Measurements from ENCODE around the gene ARHGEF4. TPM values are rescaled to one million over a fixed set of nuclear protein-coding genes. Genes with fewer than 3 reads are reported as not detected.

Gene ARHGEF4
- total RNA-seq, 2 donors from 2014 or later = 50.3 to 54.7 TPM

DNA sequence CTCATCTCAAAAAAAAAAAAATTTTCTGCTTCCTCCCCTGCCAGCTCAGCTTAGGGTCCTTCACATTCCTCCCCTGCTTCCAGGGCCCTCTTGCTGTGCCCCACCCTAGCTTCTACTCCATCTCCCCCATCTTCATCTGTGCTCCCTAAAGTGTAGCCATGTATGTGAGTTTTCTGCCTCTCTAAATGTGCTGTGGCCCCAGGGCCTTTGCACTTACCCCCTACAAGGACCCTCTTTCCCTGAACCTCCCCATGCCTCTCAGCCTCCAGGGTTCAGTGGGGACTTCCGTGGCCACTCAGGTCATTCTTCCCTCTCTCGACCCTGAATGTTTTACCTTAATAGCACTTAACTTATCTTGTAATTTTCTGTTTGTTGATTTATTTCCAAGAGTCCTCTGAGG lies 6.2 kb upstream of the ARHGEF4 start:
- TF ChIP-seq, protein P1, sequence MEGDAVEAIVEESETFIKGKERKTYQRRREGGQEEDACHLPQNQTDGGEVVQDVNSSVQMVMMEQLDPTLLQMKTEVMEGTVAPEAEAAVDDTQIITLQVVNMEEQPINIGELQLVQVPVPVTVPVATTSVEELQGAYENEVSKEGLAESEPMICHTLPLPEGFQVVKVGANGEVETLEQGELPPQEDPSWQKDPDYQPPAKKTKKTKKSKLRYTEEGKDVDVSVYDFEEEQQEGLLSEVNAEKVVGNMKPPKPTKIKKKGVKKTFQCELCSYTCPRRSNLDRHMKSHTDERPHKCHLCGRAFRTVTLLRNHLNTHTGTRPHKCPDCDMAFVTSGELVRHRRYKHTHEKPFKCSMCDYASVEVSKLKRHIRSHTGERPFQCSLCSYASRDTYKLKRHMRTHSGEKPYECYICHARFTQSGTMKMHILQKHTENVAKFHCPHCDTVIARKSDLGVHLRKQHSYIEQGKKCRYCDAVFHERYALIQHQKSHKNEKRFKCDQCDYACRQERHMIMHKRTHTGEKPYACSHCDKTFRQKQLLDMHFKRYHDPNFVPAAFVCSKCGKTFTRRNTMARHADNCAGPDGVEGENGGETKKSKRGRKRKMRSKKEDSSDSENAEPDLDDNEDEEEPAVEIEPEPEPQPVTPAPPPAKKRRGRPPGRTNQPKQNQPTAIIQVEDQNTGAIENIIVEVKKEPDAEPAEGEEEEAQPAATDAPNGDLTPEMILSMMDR (conservative IDR thresholded peaks at IDR 0.05) = no peak
- Histone ChIP-seq H3K4me3 (ENCODE audit: low read length) (no peak overlapping the region), H3K36me3 (ENCODE audit: control insufficient read depth, insufficient read depth, low read length) (no peaks in the 10 kb centered on the region), H3K27me3 (ENCODE audit: control insufficient read depth, insufficient read depth, low read length, poor library complexity, severe bottlenecking) (no peaks in the 10 kb centered on the region), H3K27ac (ENCODE audit: low read depth, low read length) (no peak overlapping the region), H3K9ac (ENCODE audit: extremely low read depth, low read length, poor library complexity, severe bottlenecking) (no peak overlapping the region), H3K4me1 (ENCODE audit: control insufficient read depth, insufficient read depth, low read length) (peaks cover 12% of the 10 kb centered on the region), H3K9me3 (ENCODE audit: control insufficient read depth, low read length) (no peaks in the 10 kb centered on the region)
- Mint-ChIP-seq H3K4me3 (no peak overlapping the region), H3K4me1 (peaks cover 16% of the 10 kb centered on the region), H3K9me3 (no peaks in the 10 kb centered on the region), H3K27ac (no peak overlapping the region), H3K36me3 (ENCODE audit: low read depth) (no peaks in the 10 kb centered on the region), H3K27me3 (ENCODE audit: insufficient read depth) (peaks cover 9% of the 10 kb centered on the region)
- WGBS, 2 experiments (ENCODE audit: insufficient coverage in 1 of 2, insufficient read length in 1 of 2) = 85% methylated on average over 2 of the region's 2 CpGs; no CpG with 5 or more reads in 1 of the 2 experiments
- DNase-seq = no peak

DNA sequence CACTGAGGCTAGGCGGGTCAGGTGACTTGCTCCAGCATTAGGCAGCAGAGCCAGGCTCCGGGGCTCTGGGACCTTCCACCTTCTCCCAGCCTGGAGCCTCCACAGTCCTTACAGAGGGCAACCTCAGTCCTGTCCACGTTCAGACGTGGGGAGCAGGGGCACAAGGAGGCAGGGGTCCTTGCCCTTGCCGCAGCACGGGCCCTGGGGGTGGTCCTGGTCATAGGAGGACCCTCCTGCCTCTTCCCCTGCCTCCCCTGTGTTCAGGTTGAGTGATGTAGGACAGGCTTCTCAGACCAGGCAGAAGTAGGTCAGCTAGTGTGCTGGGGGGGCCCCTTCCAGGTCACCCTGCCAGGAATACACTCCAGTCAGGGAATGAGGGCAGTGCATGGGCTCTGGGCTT lies 5.4 kb upstream of the ARHGEF4 start:
- Mint-ChIP-seq H3K27ac (no peak overlapping the region), H3K9me3 (no peaks in the 10 kb centered on the region), H3K27me3 (ENCODE audit: insufficient read depth) (peaks cover 12% of the 10 kb centered on the region), H3K36me3 (ENCODE audit: low read depth) (no peaks in the 10 kb centered on the region), H3K4me3 (no peak overlapping the region), H3K4me1 (peaks cover 20% of the 10 kb centered on the region)
- DNase-seq = peak; percentile 41
- Histone ChIP-seq H3K9ac (ENCODE audit: extremely low read depth, low read length, poor library complexity, severe bottlenecking) (no peak overlapping the region), H3K27me3 (ENCODE audit: control insufficient read depth, insufficient read depth, low read length, poor library complexity, severe bottlenecking) (peaks cover 5% of the 10 kb centered on the region), H3K4me3 (ENCODE audit: low read length) (no peak overlapping the region), H3K27ac (ENCODE audit: low read depth, low read length) (no peak overlapping the region), H3K9me3 (ENCODE audit: control insufficient read depth, low read length) (no peaks in the 10 kb centered on the region), H3K36me3 (ENCODE audit: control insufficient read depth, insufficient read depth, low read length) (no peaks in the 10 kb centered on the region), H3K4me1 (ENCODE audit: control insufficient read depth, insufficient read depth, low read length) (peaks cover 12% of the 10 kb centered on the region)
- 88 to 89% methylated on average over 6 of the region's 6 CpGs for WGBS, 2 experiments (ENCODE audit: insufficient coverage in 1 of 2, insufficient read length in 1 of 2)
- TF ChIP-seq, protein P1 (conservative IDR thresholded peaks at IDR 0.05) = no peak

DNA sequence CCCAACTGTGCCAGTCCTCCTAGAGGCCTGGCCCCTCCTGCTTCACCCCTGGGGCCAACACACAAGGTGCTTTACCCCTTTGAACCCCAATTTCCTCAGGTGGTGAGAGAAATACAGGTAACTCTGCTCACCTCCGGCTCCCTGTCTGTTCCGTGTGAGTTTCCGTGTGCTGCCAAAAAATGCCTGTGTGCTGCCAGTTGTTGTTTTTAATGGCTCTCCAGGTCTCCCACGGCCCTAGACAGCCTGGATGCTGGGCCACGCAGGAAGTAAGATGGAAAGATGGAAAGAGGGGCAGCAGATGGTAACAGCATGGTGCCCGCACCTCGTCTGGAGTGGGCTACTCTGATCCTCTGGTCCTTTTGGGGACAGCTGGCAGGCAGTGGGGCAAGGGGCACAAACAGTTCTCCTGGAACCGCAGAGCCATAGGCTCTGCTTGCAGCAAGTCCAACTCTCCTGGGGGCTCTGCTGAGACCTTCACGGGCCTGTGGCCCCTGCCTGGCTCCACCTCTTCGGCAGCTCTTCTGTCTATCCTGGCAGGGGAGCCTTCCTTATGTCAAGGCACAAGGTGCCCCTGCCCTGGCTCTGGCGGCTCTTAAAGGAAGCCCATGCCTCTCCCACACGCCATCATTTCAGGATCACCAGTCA lies 4.3 kb upstream of the ARHGEF4 start:
- no peaks in the 10 kb centered on the region for H3K36me3 ChIP-seq (ENCODE audit: control insufficient read depth, insufficient read depth, low read length)
- no peak overlapping the region for H3K9ac ChIP-seq (ENCODE audit: extremely low read depth, low read length, poor library complexity, severe bottlenecking)
- H3K4me3 ChIP-seq (ENCODE audit: low read length) = no peak overlapping the region
- Mint-ChIP-seq H3K4me1 (peaks cover 20% of the 10 kb centered on the region), H3K27me3 (ENCODE audit: insufficient read depth) (peaks cover 17% of the 10 kb centered on the region), H3K36me3 (ENCODE audit: low read depth) (no peaks in the 10 kb centered on the region), H3K27ac (no peak overlapping the region), H3K9me3 (no peaks in the 10 kb centered on the region), H3K4me3 (no peak overlapping the region)
- WGBS, 2 experiments (ENCODE audit: insufficient coverage in 1 of 2, insufficient read length in 1 of 2) = 92 to 95% methylated on average over 9 to 12 of the region's 12 CpGs
- H3K27me3 ChIP-seq (ENCODE audit: control insufficient read depth, insufficient read depth, low read length, poor library complexity, severe bottlenecking) = peaks cover 16% of the 10 kb centered on the region
- peak; percentile 37 for DNase-seq
- H3K9me3 ChIP-seq (ENCODE audit: control insufficient read depth, low read length) = no peaks in the 10 kb centered on the region
- H3K27ac ChIP-seq (ENCODE audit: low read depth, low read length) = no peak overlapping the region
- H3K4me1 ChIP-seq (ENCODE audit: control insufficient read depth, insufficient read depth, low read length) = peaks cover 12% of the 10 kb centered on the region
- TF ChIP-seq, protein P1 (conservative IDR thresholded peaks at IDR 0.05) = no peak
